Karpas-422 (cell line): ENCODE results near the gene ZNF646. TPM values are rescaled to one million over a fixed set of nuclear protein-coding genes. Genes with fewer than 3 reads are reported as not detected.

Source experiments
- DNase-seq: peaks from one replicate; pipeline ENCODE4 v3.0.0-alpha.2; 2015
- H2AFZ ChIP-seq: fragments of 200-600 bp; sonication (generic); 2 replicates; pipeline ENCODE4 v1.6.1; 2014; ENCODE audit warnings: antibody characterized with exemption, low read length, mixed read lengths
- H3K27ac ChIP-seq: fragments of 200-600 bp; sonication (generic); 2 replicates; pipeline ENCODE4 v1.5.1; 2014; ENCODE audit warnings: mild to moderate bottlenecking, low read length, moderate library complexity
- H3K27me3 ChIP-seq: fragments of 200-600 bp; sonication (generic); 2 replicates; pipeline ENCODE4 v1.6.1; 2014; ENCODE audit warnings: low read length, mixed read lengths
- H3K36me3 ChIP-seq: fragments of 200-600 bp; sonication (generic); 2 replicates; pipeline ENCODE4 v1.6.1; 2014; ENCODE audit warnings: low read length, mixed read lengths; ENCODE audit not compliant: insufficient read depth
- H3K4me1 ChIP-seq: fragments of 200-600 bp; sonication (generic); 2 replicates; pipeline ENCODE4 v1.6.1; 2014; ENCODE audit warnings: mild to moderate bottlenecking, low read length, mixed read lengths
- H3K4me2 ChIP-seq: fragments of 200-600 bp; sonication (generic); 2 replicates; pipeline ENCODE4 v1.6.1; 2014; ENCODE audit warnings: low read length, low read depth, mild to moderate bottlenecking; ENCODE audit not compliant: poor library complexity, severe bottlenecking
- H3K4me3 ChIP-seq: fragments of 200-600 bp; sonication (generic); 2 replicates; pipeline ENCODE4 v1.5.1; 2014; ENCODE audit warnings: mild to moderate bottlenecking, antibody characterized with exemption, low read length, mixed read lengths
- H3K79me2 ChIP-seq: fragments of 200-600 bp; sonication (generic); 2 replicates; pipeline ENCODE4 v1.6.1; 2014; ENCODE audit warnings: mild to moderate bottlenecking, low read length, mixed read lengths
- H3K9ac ChIP-seq: fragments of 200-600 bp; sonication (generic); 2 replicates; pipeline ENCODE4 v1.6.0; 2014; ENCODE audit warnings: low read length
- H3K9me2 ChIP-seq: fragments of 200-600 bp; sonication (generic), shearing (Covaris generic); replicated peaks from 2 replicates; pipeline ENCODE4 v1.6.0; 2014; ENCODE audit warnings: mild to moderate bottlenecking, low read length, moderate library complexity; ENCODE audit not compliant: insufficient read depth
- H3K9me3 ChIP-seq: fragments of 300-700, 200-600 bp; sonication (generic); 2 replicates; pipeline ENCODE4 v1.6.1; 2014; ENCODE audit warnings: low read length, mixed read lengths
- H4K20me1 ChIP-seq: fragments of 200-600 bp; sonication (generic); 2 replicates; pipeline ENCODE4 v1.6.1; 2014; ENCODE audit warnings: mild to moderate bottlenecking, antibody characterized with exemption, low read length, low read depth; ENCODE audit not compliant: insufficient read depth
- total RNA-seq: library from RNA; depleted of rRNA; stranded (reverse); fragments of >200 nt; shearing (Covaris generic); gene quantifications from 2 replicates; pipeline ENCODE4 v1.2.3, GENCODE V29; 2014; ENCODE audit warnings: low replicate concordance

Gene ZNF646
- total RNA-seq, 1 experiment from 2014 or later = 22.0 TPM

DNA sequence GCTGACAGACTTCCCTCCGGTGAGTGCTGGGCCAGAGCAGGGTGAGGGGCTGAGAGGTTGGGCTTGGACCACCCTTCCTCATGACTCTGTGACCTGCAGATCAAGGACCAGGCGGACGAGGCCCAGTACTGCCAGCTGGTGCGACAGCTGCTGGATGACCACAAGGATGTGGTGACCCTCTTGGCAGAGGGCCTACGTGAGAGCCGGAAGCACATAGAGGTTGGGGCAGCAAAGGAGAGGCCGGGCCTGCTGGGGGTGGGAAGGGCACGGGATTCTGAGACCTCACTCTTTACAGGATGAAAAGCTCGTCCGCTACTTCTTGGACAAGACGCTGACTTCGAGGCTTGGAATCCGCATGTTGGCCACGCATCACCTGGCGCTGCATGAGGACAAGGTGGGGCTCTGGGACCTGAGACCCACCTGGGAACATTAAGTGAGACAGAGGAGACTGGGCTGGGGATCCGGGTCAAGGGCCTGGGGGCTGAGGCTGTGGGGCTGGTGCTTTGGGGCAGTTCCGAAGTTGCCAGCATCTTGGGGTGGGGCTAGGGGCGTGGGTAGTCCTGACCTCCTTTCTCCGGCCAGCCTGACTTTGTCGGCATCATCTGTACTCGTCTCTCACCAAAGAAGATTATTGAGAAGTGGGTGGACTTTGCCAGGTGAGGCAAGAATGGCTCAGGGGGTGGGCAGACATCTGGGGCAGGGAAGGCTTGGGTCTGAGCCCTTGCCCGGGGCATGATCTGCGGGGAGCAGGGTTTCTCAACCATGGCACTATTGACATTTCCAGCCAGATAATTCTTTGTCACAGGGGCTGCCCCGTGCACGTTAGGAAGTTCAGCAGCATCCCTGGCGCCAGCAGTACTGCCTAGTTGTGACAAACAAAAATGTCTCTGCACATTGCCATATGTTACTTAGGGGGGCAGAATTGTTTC, 36.1 kb downstream of the ZNF646 start:
- Histone ChIP-seq H3K9ac (no peak overlapping the region), H4K20me1 (no peaks in the 10 kb centered on the region), H3K4me2 (no peak overlapping the region), H3K9me3 (no peaks in the 10 kb centered on the region), H3K4me1 (peaks cover 20% of the 10 kb centered on the region), H3K27ac (no peak overlapping the region), H3K27me3 (no peaks in the 10 kb centered on the region), H3K36me3 (no peaks in the 10 kb centered on the region; the same call in none of the 2 replicates), H3K4me3 (no peak overlapping the region), H3K9me2 (no peaks in the 10 kb centered on the region), H2AFZ (no peak overlapping the region), H3K79me2 (peaks cover 18% of the 10 kb centered on the region)
- no peak for DNase-seq

DNA sequence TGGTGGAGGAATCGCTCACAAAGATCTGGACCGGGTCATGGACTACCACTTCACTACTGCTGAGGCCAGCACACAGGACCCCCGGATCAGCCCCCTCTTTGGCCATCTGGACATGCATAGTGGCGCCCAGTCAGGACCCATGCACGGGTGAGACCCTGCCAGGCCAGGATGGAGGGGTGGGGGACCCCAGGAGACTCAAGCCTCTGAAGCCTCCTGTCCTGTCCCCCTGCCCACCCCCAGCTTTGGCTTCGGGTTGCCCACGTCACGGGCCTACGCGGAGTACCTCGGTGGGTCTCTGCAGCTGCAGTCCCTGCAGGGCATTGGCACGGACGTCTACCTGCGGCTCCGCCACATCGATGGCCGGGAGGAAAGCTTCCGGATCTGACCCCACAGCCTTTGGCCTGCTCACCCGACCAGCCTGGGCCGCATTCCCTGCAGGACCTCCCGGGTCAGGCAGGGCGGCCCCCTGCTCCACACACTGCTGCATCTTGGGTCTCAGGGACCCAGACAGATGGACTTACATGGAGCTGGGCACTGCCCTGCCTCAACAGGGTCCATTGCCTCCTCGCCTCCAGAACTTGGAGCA, 37.8 kb downstream of the ZNF646 start:
- Histone ChIP-seq H3K9me3 (no peaks in the 10 kb centered on the region), H3K4me3 (no peak overlapping the region), H3K4me2 (no peak overlapping the region), H3K9ac (no peak overlapping the region), H3K27ac (no peak overlapping the region), H3K36me3 (no peaks in the 10 kb centered on the region; the same call in none of the 2 replicates), H3K4me1 (peaks cover 18% of the 10 kb centered on the region), H4K20me1 (no peaks in the 10 kb centered on the region), H3K79me2 (peaks cover 24% of the 10 kb centered on the region), H3K9me2 (no peaks in the 10 kb centered on the region), H3K27me3 (no peaks in the 10 kb centered on the region), H2AFZ (no peak overlapping the region)
- DNase-seq = no peak

GRCh38 chr16:31112711-31113110, 38.5 kb downstream of the ZNF646 start:
- Histone ChIP-seq H3K9me3 (no peaks in the 10 kb centered on the region), H3K4me2 (no peak overlapping the region), H3K9ac (no peak overlapping the region), H3K27me3 (no peaks in the 10 kb centered on the region), H4K20me1 (no peaks in the 10 kb centered on the region), H3K4me1 (peaks cover 13% of the 10 kb centered on the region), H3K27ac (no peak overlapping the region), H3K36me3 (no peaks in the 10 kb centered on the region; the same call in none of the 2 replicates), H3K4me3 (no peak overlapping the region), H2AFZ (no peak overlapping the region), H3K79me2 (peaks cover 24% of the 10 kb centered on the region), H3K9me2 (no peaks in the 10 kb centered on the region)
- no peak for DNase-seq

DNA sequence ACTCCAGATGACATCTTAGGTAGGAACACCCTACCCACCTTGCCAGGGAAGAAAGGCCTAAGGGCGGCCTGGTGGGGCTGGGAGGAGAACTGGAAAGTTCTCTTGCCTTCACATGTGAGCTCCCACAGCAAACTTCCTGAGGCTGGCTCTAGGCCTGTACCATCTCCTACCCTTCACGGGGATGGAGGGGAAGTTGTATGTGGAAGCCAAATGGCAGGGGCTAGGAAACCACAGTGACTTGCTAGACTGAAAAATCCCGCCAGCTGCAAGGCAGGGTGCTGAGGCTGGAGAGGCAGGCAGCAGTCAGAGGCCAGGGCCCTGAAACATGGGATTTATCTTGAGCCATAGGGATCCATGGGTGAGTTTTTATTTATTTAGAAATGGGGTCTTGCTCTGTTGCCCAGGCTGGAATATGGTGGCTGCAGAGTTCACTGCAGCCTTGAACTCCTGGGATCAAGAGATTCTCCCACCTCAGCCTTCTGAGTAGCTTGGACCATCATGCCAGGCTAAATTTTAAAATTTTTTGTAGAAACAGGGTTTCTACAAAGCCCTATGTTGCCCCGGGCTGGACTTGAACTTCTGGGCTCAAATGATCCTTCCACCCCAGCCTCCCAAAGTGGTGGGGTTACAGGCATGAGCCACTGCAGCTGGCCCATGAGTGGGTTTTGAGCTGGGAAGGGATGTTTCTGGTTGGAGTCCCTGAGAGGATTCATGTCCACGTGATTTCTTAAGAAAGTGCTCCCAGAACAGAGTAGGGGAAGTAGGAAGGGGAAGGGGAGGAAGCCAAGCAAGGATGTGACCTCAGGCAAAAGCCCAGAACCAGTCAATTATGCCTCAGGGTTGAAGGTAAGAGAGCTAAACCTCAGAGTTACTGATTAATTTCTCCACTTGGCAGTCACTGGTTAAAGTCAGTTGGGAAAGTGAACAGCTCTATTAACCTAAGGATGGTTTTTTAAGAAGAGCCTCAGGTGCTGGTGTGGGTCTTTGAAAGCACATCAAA, 39.2 kb downstream of the ZNF646 start:
- DNase-seq = no peak
- no peak overlapping the region for H3K4me3 ChIP-seq
- H3K27me3 ChIP-seq = no peaks in the 10 kb centered on the region
- no peaks in the 10 kb centered on the region for H3K9me2 ChIP-seq
- no peaks in the 10 kb centered on the region; the same call in none of the 2 replicates for H3K36me3 ChIP-seq
- no peaks in the 10 kb centered on the region for H4K20me1 ChIP-seq
- H2AFZ ChIP-seq = no peak overlapping the region
- H3K9ac ChIP-seq = no peak overlapping the region
- peaks cover 28% of the 10 kb centered on the region for H3K79me2 ChIP-seq
- no peak overlapping the region for H3K27ac ChIP-seq
- peaks cover 13% of the 10 kb centered on the region for H3K4me1 ChIP-seq
- no peak overlapping the region for H3K4me2 ChIP-seq
- no peaks in the 10 kb centered on the region for H3K9me3 ChIP-seq

GRCh38 chr16:31114468-31114867, 40.2 kb downstream of the ZNF646 start:
- no peak overlapping the region for H2AFZ ChIP-seq
- no peak overlapping the region for H3K9ac ChIP-seq
- no peaks in the 10 kb centered on the region; the same call in none of the 2 replicates for H3K36me3 ChIP-seq
- no peaks in the 10 kb centered on the region for H3K27me3 ChIP-seq
- H3K4me2 ChIP-seq = no peak overlapping the region
- DNase-seq = no peak
- H3K27ac ChIP-seq = no peak overlapping the region
- H3K9me2 ChIP-seq = no peaks in the 10 kb centered on the region
- peaks cover 27% of the 10 kb centered on the region for H3K79me2 ChIP-seq
- H3K4me1 ChIP-seq = peaks cover 12% of the 10 kb centered on the region
- H4K20me1 ChIP-seq = no peaks in the 10 kb centered on the region
- H3K4me3 ChIP-seq = no peak overlapping the region
- no peaks in the 10 kb centered on the region for H3K9me3 ChIP-seq

GRCh38 chr16:31117384-31118222, 43.4 kb downstream of the ZNF646 start, which contains the start of gene KAT8:
KAT8 (plus strand) TSS chr16:31117664; CDS start chr16:31117682, 18 bp downstream.
- Histone ChIP-seq H2AFZ (no peak within 1 kb of the TSS), H3K9me2 (no peaks in the 10 kb centered on the region), H3K4me1 (peaks cover 10% of the 10 kb centered on the region), H4K20me1 (no peaks in the 10 kb centered on the region), H3K9ac (peak within 1 kb of the TSS; percentile 74), H3K36me3 (peaks cover 19% of the 10 kb centered on the region), H3K79me2 (peaks cover 30% of the 10 kb centered on the region), H3K4me2 (peak within 1 kb of the TSS; percentile 77), H3K27ac (no peak within 1 kb of the TSS), H3K27me3 (no peaks in the 10 kb centered on the region), H3K9me3 (no peaks in the 10 kb centered on the region), H3K4me3 (peak within 1 kb of the TSS; percentile 73)
- peak; percentile 99 for DNase-seq
